EH (cell line): Measurements from ENCODE around the gene CDH7.

Experiments used
- DNase-seq: peaks from one replicate; pipeline ENCODE4 v3.0.0-alpha.2; 2015; ENCODE audit warnings: low read depth

Gene CDH7, protein sequence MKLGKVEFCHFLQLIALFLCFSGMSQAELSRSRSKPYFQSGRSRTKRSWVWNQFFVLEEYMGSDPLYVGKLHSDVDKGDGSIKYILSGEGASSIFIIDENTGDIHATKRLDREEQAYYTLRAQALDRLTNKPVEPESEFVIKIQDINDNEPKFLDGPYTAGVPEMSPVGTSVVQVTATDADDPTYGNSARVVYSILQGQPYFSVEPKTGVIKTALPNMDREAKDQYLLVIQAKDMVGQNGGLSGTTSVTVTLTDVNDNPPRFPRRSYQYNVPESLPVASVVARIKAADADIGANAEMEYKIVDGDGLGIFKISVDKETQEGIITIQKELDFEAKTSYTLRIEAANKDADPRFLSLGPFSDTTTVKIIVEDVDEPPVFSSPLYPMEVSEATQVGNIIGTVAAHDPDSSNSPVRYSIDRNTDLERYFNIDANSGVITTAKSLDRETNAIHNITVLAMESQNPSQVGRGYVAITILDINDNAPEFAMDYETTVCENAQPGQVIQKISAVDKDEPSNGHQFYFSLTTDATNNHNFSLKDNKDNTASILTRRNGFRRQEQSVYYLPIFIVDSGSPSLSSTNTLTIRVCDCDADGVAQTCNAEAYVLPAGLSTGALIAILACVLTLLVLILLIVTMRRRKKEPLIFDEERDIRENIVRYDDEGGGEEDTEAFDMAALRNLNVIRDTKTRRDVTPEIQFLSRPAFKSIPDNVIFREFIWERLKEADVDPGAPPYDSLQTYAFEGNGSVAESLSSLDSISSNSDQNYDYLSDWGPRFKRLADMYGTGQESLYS

DNA sequence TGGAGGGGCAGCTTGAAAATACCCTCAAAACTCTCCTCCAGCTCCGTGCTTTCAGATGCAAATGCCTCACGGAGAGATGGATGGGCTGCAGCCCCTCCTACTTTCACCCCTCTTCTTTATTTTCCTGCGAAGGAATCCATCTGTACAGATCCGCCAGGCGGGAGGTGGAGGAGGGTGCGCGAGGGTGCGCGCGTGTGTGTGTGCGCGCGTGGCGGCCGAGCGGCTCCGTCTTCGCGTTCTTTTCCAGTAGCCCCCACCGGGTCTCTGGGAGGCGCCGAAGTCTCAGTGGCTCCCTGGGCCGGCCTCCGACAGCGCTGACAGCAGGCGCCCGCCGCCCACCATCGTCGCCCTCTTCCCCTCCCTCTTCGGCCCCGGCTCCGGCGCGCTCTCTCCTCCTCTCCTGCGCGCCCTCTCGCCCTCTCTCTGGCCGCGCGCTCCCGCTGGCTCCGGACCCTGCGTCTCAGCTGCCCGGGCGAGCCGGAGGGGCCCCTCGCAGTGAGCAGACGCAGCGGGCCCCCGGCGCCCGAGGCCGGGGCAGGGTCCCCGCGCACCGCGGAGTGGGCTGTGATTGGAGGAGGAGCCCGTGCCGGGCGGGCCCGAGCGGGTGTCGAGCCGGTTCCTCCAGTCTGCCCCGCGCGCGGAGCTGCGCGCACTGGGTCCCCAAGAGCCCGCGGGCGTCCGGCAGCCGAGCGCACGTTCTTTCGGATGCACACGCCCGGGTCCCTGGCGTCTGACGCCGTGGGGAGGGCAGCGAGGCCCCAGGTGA, at the start of gene CDH7:
Gene CDH7 (plus strand): TSS at position 624 of the 766 bp plus-strand sequence. CDS start 11,831 bp downstream, outside the sequence.
- DNase-seq: no peak

DNA sequence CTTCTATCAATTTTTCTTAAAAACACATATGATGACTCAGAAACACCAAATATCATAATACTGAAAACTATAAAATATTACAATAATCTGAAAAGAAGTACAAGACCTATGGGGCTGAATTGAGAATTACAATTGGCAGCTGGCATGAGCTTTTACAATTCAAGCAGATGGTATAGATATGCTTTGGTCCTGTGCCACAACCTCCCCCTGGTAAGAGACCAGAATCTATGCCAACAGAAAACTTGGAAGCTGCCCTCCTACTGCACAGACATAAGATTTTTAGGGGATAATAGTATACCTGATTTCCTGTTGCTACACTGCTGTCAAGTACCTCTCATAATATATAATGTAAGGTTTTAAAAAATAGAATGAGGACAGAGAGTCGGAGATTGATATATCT, 46.8 kb upstream of the CDH7 start:
- no peak for DNase-seq

DNA sequence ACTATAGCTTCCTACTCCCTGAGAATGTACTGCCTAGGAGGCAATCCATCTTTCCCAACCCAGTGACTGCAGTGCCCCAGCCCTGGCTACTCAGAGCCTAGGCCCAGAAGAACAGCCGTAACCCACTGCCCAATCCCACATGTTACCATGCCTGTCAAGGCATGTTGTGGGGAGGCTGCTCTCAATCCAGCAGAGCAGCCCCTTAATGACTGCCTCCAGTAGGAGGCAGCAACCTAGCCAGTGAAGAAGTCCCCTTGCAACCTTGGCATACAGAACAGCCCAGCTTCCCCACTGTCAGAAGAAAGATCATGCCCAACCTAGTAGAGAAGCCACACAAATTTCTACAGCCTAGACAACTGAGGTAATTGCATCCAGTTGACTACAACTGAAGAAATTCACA, 44.2 kb upstream of the CDH7 start:
- no peak for DNase-seq

DNA sequence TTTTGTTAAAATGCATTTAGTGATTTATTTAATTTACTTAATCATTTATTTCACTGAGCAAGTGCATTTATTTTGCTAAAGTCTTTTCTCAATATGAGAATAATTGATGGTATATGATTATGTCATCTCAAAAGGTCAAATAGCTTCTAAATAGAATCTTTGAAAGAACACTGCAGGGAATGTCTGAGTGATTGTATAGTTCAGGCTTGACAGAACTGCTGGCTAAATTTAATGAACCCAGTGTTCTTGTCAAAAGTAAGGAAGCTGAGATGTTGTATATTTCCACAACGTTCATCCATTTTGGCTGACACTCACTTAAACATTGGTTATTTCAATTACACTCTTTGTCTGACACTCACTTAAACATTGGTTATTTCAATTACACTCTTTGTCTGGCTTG, 39.3 kb upstream of the CDH7 start:
- no peak for DNase-seq

DNA sequence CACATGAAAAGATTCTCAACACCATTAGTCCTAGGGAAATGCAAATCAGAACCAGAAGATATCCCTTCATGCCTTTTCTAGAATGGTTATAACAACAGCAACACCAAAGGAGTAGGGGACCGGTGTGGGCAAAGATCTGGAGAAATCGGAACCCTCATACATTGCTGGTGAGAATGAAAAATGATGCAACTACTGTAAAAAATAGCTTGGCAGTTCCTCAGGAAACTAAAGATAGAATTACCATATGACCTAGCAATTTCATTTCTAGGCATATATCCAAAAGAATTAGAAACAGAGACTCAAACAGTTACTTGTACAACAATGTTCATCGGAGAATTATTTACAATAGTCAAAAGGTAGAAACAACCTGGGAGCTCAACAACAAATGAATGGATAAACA, 29.2 kb upstream of the CDH7 start:
- no peak for DNase-seq

DNA sequence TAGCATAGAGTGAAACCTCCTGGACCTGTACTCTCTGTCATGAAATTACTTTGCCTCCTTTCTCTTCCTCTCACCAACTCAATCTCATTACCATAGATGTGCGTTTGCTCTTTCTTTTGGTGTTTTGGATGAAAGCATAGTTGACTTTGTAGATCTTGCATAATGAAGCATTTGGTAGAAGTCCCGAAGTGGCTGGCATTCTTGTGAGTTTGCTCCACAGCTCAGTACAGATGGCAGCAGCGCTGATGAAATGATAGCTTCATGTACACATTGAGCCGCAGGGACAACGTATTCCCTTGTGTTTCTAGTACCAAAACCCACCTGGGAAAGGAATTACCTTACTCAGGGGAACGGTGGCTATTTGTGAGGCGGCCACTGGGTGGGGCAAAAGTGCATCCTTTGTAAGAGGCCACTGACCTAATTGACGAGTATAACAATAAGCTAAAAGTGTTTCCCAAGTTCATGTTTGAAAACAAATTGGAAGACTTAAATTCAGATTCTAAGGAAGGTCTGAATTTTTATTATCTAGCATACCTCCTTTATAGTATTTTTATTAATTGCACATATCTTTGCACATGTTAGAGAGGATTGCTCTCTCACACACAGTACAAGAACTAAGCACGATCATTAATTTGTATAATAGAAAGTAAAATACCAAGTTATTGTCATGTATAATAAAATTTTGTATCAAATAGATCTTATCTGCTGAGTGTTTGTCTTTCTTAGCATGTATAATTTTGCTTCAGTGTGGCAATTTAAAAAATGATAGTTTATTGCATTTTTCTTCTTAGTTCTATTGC, 25.4 kb upstream of the CDH7 start:
- DNase-seq: no peak

DNA sequence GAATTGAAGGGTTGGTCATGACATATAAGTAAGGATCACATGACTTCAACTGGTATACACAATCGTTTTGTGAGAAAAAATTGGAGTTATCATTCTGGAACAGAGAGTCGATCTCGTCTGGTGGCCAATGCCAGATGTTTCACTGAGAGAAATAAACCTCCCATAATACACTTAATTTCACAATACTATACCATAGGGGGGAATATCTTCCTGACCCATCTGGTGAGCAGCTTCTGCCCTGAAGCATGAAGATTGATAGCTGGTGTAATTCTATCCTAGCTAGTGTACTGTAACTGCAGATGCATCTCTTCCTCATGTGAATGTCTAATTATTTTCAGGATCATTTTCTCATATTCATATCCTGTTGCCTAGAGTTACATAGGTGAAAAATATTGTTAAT, 15.7 kb upstream of the CDH7 start:
- DNase-seq: no peak

DNA sequence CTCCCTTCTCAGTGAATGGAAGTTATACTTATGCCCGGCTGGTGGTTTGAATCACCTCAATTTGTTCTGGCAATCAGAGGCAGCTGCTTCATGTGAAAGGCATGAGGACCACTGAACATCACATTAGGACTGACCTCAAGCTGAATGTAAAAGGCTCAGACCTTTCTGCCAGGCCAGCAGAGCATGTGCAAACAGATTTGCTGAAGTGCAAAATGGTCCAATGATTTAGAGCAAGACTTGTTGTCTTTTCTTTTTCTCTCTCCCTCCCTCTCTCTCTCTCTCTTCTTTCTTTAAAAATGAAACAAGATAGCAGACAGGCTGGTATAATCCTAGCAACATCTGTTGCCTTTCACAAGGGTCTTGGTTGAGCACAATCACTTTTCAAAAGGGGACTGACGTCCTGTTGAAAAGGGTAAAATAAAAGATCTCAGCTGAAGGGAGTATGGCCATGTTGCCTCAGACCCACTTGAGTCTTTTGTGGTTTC, 13.3 kb upstream of the CDH7 start:
- DNase-seq: no peak

DNA sequence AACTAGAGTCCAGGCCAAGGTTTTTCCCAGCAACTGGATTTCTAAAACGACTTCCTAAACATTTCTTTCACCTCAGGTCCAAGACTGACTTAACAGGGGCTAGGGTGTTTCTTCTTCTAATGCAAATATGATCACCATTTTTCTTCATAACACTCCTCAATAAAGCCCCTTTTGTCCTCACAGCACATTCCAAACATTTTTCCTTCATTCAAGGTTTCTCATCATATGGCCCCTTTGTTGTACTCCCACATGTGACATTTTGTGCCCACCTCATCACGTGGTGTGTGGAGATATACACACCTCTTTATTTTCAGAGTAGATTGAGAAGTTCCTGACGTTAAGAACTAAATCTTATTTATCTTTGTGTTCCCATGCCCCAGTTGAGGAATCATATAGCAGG, 3.9 kb upstream of the CDH7 start:
- DNase-seq: no peak

DNA sequence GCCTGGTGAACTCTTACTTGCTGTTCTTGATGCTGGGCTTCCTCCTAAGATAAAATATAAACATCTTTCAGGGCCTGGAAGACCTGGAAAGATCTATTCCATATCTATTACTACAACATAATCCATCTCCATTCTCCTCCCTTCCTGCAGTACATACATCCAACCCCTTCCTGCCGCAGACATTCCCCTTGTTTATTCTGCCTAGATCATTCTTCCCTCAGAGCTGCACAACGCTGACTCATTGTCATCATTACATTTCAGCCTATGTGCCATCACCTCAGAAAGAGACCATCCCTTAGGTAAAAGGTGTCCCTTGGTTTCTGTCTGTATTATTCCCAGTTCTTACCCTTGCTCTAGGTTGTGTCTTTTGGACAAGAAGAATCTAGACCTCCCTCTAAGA, 2.5 kb upstream of the CDH7 start:
- no peak for DNase-seq

DNA sequence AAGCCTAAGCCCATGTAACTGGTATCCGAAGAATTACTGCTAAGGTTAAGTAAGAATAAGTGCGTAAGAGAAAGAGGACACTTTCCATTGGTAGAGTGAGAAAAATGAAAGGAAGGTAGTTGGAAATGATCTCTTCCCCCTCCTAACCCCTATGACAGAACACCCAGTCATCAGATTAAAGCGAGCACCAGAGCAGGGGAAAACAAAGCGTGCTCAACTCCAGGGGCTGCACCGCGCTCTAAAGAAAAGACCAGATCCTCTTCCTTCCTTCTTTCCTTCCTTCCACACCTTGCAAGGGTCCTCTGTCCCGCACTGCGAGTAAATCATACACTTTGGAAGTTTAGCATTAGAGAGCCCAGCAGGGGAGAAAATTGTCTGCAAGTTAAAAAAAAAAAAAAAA, 971 bp upstream of the CDH7 start:
- DNase-seq: no peak

DNA sequence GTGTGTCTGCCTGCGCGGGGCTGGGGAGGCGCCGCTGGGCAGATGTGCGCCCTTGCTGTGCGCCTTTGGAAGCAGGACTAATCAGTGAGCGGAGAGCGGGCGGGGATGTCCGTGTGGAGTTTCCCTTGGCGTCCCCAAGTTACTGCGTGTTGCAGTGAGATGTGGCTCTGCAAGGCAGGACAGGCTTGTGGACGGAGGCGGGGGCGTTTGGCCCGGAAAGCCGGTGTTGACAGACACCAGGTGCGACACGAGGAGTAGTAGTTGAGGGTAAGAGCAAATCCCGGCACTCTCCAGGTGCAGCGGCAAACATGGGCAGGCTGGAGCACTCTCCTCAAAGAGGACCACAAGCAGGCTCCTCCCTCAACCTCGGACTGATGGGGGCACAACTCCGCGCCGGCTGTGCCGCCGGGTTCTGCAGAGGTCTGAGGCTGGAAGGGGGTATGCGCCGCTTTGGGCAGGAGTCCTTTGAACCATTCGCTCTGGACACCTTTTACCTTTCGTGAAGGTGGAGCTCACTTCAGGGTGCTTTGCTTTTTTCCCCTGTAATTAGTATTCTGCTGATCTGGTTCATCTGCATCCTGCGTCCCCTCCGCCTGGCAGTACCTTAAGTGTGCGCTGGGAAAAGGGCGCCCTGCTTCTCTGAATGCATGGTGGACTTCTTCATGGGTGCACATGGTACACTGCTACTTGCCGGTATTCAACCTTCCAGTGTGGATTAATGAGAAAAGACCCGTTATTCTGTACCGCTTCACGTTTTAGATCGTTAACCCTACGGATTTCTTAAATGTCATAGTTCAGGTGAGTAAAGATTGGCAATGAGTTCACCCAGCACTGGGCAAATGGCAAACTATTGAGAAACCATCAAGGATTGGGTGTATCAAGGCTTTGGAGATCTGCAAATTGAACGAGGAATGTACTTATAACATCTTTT, 608 bp downstream of the CDH7 start:
- no peak for DNase-seq

DNA sequence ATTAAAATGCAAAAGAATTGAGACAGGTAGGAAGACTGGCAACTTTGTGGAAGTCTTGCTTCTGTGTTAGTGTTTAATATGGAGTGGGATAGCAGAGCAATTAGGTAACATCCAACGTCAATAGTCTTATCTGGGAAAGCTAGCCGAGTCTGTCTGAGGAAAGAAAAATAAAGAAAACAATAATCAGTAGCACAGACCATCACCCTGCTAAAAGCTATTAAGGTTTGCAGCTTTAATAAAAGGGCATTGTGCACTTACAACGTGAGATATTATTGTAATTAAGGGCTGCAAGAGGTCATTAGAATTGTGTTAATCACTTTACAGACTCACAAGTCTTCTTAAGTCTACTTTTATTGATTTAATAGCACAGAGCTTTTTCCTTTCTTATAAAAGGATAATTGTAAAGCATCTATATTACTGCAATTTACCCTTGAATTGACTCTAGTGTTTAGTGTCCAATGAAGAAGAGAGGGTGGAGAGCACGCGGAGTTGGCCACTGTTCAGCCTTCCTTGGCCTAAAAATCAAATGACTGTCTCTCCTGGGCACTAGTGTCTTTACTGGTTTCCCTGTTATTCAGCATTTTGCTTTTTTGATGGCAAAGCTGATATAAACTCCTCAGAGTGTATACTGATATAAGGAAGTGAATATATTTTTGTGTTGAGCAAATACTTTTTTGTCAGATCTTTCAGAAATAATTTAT, 2.0 kb downstream of the CDH7 start:
- DNase-seq: no peak

DNA sequence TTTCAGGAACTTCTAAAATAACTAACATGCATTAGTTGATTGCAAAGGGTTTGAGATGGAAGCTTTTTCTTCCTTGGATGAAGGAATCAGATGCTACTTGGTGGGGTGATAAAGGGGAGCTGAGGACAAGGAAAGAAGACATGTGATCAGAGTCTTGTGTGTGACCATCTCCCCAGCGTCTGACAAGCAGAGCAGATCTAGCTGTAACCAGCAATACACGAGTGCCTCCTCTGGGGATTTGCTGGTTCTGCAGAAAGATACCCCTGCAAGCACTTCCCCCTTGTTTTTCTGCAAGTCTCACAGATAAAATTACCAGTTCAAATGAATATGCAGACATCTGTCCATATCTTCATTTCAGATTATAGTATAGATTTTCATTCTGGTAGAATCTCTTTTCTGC, 2.7 kb downstream of the CDH7 start:
- DNase-seq: no peak

DNA sequence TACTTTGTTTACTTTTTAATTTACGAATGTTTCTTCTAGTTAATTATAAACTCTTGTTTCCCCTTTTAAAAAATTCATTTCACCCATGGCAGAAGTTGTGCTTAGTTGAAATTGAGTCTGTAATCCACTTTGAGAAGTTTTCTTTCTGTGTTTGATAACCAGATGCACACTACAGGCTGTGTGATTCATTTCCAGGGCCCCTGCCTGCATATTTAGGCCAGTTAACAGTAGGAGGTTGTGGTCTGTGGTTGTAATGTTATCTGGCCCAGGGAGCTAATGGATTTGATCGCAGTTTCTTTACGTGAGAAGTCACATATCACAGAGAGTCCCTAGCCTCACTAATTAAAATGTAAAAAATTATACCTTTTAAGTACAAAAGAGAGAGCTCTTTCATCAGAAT, 3.3 kb downstream of the CDH7 start:
- DNase-seq: no peak

DNA sequence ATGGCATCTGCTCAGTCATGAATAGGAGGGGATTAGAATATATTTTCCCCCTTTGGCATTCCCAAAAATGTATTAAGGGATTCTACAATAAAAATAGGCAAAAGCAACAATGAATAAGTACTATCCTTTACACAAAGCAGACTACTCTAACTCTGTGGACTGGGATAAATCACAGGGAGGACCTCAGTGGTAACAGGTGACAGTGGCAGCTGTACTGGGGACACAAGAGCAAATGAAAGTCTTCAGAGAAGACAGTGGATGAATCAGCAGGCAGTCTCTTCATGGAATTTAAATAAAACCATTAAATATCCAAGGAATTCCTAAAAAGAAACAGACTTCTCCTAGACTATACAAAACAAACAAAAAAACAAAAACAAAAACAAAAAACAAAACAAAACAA, 4.8 kb downstream of the CDH7 start:
- no peak for DNase-seq

DNA sequence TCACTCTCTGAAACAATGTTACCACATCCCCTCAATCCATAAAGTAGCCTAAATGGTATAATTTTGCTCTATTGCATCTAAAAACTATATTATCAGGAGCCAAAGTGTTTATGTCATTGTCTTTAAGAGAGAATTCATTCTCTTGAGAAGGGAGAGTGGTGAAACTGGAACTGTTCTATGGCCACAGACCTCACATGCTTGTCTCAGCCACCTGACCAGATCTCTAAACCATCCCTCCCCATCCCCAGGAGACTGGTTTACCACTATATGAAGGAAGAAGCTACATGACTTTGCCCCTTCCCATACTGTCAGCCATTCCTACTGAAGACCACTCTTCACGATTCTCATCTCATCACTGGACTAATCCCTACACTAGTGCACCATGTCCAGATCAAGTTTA, 9.6 kb downstream of the CDH7 start:
- no peak for DNase-seq

DNA sequence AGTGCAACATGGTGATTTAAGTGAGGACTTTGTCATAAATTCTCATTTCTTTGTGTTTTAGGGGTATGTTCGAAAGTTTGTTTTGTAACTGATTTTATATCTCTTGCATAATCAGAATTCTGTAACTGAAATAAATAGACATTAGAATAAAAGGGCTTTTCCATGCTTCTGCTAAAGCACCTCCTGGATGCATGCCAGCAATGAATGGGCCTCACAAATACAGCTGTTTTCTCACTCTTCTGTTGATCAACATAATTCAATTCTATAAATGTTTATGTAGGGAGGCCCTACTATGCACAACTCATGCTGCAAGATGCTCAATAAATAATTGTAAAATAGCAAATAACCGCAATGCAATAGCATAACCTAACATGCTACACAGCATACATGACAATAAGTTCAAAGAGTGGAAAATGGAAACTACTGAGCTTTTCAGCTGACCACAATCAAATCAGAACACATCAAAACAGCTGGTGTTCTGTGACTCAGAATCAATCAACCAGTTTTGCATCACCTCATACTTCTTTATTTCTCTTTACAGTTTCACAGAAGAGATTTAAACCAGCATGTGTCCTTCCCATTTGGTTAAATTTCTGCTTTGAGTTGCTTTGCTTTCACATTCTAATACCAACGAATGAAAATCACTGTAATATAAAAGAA, 11.0 kb downstream of the CDH7 start:
- no peak for DNase-seq

DNA sequence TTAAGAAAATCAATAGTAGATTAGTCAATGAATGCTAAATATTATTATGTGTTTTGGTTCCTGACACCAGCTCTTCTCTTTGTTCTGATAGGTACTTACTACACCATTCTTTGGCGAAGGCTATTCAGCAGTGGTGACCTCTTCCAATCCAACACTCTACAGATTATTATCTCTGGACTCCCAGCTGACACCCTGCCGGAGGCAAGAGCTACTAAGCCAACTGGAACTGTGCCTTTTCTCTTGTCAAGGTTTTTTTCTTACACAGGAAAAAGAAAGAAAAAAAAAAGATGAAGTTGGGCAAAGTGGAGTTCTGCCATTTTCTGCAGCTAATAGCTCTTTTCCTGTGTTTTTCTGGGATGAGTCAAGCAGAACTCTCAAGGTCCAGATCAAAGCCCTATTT, 11.7 kb downstream of the CDH7 start:
- no peak for DNase-seq

DNA sequence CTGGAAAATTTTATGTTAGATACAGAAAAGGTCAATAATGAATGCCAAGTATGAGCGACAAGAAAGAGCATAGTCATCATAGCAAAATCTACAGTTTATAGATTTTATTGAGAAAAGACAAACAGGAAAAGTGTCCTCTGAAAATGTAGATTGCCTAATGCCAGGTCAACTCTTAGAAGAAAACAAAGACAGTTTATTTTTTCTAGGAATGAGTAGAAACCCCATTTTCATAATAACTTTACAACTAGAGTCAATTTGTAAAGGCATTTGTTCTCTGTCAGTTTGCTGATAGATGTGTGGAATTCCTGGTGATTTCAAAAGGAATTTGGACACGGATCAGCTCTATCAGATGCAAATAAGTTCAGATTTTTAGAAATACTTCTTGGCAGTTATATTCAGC, 16.6 kb downstream of the CDH7 start:
- DNase-seq: no peak
